LNCAP (cell line): Measurements from ENCODE around the gene STK33.

Source experiments
- TF ChIP-seq, protein P1 (sequence below): fragments of 450-650 bp; IDR thresholded peaks from 2 replicates; pipeline ENCODE4 v1.5.1; 2017; ENCODE audit warnings: mild to moderate bottlenecking

Gene STK33

DNA sequence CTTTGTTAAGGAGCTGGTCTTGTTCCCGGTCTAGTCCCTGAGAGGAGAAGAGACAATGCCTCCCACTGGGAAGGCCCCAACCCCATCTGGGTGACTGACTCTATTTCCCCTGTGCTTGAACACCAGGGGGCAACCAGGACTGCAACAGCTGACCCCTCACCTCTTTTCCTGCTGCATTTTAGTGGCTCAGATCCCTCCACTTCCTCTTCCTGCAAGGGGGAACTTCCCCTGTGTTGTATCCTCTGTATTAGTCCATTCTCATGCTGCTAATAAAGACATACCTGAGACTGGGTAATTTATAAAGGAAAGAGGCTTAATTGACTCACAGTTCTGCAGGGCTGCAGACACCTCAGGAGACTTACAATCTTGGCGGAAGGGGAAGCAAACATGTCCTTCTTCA, 246.1 kb downstream of the STK33 start:
- TF ChIP-seq, protein P1, sequence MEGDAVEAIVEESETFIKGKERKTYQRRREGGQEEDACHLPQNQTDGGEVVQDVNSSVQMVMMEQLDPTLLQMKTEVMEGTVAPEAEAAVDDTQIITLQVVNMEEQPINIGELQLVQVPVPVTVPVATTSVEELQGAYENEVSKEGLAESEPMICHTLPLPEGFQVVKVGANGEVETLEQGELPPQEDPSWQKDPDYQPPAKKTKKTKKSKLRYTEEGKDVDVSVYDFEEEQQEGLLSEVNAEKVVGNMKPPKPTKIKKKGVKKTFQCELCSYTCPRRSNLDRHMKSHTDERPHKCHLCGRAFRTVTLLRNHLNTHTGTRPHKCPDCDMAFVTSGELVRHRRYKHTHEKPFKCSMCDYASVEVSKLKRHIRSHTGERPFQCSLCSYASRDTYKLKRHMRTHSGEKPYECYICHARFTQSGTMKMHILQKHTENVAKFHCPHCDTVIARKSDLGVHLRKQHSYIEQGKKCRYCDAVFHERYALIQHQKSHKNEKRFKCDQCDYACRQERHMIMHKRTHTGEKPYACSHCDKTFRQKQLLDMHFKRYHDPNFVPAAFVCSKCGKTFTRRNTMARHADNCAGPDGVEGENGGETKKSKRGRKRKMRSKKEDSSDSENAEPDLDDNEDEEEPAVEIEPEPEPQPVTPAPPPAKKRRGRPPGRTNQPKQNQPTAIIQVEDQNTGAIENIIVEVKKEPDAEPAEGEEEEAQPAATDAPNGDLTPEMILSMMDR, result no peak

DNA sequence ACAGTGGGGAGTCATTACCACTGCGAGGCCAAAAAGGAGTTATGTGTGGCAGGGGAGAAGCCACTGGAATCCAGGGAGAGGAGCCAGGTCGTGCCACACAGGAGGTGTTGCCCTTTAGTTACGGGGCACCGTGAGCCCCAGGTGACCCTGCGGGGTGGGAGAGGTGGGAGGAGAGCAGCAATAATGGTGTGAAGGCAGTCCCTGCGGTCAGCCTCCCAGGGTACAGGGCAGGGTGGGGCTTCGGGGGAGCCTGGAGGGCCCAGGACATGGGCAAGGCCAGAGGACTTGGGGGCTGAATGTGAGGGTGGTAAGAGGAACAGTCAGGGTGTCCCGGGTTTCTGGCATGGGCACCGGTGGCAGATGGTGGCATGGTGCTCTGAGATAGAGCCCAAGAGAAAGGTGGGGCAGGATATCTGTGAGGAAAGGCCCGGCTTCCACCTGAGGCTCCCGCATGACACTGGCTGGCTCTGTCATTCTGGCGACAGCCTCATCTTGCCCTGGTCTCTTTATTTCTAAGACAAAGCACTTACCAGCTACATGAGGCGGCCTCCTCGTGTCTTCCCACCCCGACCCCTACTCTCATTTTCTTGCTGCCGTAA, 247.8 kb downstream of the STK33 start:
- TF ChIP-seq, protein P1, result no peak

DNA sequence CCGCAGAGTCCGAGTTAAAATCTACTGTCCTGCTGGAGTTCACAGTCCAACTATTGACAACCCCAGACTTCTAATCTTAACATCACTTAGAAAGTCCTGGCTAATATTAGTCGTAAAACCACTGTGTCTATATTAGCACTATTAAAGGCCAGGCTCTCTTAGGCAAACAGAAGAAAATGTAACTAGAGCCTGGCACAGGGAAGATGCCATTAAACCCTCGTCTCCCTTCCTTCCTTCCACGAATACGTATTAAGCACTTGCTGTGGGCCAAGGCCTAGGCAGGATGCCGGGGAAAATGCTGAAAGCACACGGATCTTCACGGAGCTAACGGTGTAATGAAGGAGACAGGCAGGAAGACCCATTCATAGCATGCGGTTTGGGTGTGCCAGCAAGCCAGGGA, 248.8 kb downstream of the STK33 start:
- TF ChIP-seq, protein P1, result no peak

DNA sequence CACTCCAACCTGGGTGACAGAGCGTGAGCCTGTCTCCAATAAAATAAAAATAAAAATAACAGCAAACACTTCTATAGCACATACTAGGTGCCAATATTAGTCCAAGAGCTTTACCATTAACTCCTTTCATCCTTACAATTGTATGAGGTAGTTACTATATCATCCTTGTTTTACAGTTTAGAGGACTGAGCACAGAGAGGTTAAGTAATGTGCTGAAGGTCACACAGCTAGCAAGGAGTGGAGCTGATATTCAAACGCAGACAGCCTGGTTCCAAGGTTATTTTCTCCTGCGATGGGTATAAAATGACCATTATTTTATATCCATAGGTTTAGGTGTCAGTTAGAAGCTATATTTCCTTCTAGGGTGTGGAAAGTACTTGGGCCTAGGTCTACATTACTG, 249.7 kb downstream of the STK33 start:
- TF ChIP-seq, protein P1, result no peak

DNA sequence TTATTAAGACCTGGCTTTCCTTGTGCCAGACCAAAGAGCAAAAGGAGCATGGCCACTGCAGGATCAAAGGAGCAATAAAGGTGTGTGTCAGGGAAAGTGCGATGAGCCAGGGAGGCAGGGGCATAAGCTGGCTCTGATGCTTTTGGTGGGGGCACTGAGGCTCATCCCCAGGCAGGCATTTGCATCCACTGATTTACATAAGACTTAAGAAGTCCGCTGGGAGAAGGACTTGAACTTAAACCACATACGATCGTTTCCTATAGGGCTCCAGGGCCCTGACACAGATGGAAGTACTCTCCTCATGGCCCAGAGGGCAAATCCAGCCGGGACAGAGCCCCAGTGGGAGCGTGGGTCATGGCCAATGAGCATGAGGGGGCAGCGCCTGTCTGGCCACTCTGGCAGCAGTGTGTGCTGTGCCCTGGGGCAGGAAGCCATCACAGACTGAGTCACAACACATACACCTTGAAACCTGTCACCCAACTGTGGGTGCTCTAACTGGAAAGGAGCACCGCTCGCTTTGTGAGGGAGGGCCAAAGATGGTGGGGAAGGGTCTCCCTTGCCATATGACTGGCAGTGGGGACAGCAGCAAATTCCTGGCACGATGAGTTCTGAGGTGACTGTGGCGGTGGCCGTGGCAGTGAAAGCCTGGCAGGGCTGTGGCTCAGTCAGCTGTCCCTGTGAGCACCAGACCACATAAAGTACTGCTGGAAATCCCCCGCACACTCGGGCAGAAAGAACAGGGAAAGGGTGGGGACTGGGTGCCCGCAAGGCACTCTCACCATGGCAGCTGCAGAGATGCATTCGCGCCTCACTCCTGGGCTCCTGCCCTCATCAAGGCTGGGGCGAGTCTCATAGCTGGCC, 251.0 kb downstream of the STK33 start:
- TF ChIP-seq, protein P1, result no peak

DNA sequence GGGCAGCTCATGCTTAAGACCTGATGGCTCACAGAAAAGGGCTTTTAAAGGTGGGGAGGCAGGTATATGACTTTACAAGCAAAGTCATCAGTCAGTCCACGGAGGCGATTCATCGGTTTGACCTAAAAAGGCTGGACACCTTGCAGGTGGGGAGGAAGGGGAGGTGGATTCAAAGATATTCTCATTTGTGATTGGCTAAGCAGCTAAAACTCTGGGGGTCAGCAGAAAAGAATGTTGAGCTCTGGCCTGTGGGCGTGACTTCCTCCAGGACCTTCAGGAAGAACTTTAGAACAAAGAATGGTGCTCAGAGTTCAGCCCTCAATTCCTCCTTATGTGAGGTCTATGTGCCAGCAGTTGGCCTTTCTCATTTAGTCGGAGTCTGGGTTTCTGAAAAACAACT, 252.0 kb downstream of the STK33 start:
- TF ChIP-seq, protein P1, result no peak
